Astrocyte of the cerebellum (primary cell): Measurements from ENCODE around the gene LRCH1.

Experiments used
- DNase-seq: peaks from one replicate; pipeline ENCODE4 v3.0.0-alpha.2; 2011; ENCODE audit warnings: low read depth
- H3K4me3 ChIP-seq: 2 replicates; pipeline ENCODE4 v1.5.1; 2011; ENCODE audit warnings: mild to moderate bottlenecking, low read depth, low read length, moderate library complexity
- in situ Hi-C: cut with HindIII; loops from 2 replicates; pipeline ENCODE4 v1.10.0; 2017; ENCODE audit warnings: low sequenced_read_pairs
- TF ChIP-seq, protein P1 (sequence below): IDR thresholded peaks from 2 replicates; pipeline ENCODE4 v1.5.1; 2012; ENCODE audit warnings: low read length, low read depth, moderate library complexity, mild to moderate bottlenecking; ENCODE audit errors: missing control alignments

The LRCH1 gene

DNA sequence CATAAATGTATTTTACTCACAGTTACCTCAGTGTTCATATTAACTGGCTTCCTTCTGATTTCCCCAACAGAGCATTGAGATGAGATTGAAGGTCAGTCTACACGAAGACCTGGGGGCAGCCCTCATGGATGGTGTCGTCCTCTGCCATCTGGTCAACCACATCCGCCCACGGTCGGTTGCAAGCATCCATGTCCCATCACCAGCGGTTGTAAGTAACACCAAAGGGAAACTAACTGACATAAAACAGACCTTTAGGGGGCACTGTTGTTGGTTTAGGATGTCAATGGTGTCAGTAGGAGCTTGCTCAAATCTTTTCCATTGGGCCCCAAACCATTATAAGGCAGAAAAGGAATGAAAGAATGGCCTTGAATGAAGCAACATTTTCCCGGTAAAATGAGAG, 175.8 kb downstream of the LRCH1 start:
- in situ Hi-C loops = no loop called here
- no peak overlapping the region for H3K4me3 ChIP-seq
- no peak for DNase-seq
- TF ChIP-seq, protein P1, sequence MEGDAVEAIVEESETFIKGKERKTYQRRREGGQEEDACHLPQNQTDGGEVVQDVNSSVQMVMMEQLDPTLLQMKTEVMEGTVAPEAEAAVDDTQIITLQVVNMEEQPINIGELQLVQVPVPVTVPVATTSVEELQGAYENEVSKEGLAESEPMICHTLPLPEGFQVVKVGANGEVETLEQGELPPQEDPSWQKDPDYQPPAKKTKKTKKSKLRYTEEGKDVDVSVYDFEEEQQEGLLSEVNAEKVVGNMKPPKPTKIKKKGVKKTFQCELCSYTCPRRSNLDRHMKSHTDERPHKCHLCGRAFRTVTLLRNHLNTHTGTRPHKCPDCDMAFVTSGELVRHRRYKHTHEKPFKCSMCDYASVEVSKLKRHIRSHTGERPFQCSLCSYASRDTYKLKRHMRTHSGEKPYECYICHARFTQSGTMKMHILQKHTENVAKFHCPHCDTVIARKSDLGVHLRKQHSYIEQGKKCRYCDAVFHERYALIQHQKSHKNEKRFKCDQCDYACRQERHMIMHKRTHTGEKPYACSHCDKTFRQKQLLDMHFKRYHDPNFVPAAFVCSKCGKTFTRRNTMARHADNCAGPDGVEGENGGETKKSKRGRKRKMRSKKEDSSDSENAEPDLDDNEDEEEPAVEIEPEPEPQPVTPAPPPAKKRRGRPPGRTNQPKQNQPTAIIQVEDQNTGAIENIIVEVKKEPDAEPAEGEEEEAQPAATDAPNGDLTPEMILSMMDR = no peak

DNA sequence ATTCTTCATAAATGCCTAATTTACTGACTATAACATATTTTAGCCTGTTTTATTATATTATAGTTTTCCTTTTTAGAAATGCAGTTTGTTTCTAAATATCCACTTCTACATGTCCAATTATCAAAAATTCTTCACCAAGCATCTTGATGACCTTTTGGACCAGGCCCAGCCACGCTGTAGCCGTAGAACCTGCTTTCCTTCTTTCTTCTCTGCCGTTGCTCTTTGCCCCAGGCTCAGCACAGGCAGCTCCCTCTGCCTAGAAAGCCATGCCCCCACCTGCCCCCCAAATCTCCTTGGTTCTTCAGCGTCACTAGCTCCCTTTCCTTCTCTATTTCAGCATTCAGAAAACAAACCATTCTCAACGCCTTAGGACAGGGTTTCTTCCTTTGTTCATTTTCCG, 178.6 kb downstream of the LRCH1 start:
- no peak overlapping the region for H3K4me3 ChIP-seq
- in situ Hi-C loops = no loop called here
- no peak for DNase-seq
- TF ChIP-seq, protein P1 = no peak

GRCh38 chr13:46735425-46735824, 182.5 kb downstream of the LRCH1 start:
- no peak for DNase-seq
- in situ Hi-C loops = no loop called here
- H3K4me3 ChIP-seq = no peak overlapping the region
- TF ChIP-seq, protein P1 = no peak

GRCh38 chr13:46736541-46737310, 183.8 kb downstream of the LRCH1 start:
- DNase-seq = no peak
- TF ChIP-seq, protein P1 = no peak
- H3K4me3 ChIP-seq = no peak overlapping the region
- in situ Hi-C loops = no loop called here

DNA sequence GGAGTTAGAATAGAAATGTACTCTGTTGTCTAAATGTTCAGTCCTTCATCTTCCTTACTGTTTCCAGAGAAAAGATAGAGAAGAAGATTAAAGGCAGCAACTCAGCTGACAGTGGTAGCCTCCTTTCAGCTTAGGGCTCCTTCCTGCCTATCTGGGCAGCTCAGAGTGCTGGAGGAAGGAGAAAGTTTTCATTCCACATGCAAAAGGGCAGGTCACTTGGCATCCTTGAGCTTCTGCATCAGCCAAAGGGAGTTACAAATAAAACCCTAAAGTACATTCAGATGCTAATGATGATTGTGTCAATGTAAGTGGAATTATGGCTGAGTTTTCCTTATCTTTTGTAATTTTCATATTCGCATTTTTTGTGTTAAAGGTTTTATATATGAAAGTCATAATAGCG, 185.1 kb downstream of the LRCH1 start:
- DNase-seq = no peak
- TF ChIP-seq, protein P1 = no peak
- no peak overlapping the region for H3K4me3 ChIP-seq
- in situ Hi-C loops = no loop called here

DNA sequence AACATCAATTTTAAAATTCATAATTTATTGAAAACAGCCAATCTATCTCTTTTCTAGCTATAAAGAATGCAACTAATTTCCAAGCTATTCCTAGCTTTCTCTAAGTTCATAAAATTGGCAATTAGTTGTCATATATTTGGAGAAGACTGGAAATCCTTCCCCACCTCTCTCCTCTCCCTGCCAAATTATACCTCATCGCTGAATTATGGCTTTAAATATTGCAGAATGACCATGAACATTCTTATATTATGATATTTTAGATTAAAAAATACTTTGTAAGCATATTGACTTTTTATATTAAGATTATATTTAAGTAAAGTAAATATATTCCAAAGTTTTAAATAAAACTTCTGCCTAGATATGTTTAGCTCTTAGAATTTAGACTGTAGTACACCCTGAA, 185.8 kb downstream of the LRCH1 start:
- DNase-seq = no peak

More for the DNA sequence above, 185.8 kb downstream of the LRCH1 start:
- TF ChIP-seq, protein P1 = no peak
- H3K4me3 ChIP-seq = no peak overlapping the region
- in situ Hi-C loops = no loop called here
